Raji (cell line): ENCODE results near the gene CORIN.

ENCODE experiments used
- POLR2A ChIP-seq: IDR thresholded peaks from 2 replicates; pipeline ENCODE4 v1.6.1; 2011; ENCODE audit warnings: low read depth, low read length, control low read depth; ENCODE audit not compliant: insufficient read depth

The CORIN gene

DNA sequence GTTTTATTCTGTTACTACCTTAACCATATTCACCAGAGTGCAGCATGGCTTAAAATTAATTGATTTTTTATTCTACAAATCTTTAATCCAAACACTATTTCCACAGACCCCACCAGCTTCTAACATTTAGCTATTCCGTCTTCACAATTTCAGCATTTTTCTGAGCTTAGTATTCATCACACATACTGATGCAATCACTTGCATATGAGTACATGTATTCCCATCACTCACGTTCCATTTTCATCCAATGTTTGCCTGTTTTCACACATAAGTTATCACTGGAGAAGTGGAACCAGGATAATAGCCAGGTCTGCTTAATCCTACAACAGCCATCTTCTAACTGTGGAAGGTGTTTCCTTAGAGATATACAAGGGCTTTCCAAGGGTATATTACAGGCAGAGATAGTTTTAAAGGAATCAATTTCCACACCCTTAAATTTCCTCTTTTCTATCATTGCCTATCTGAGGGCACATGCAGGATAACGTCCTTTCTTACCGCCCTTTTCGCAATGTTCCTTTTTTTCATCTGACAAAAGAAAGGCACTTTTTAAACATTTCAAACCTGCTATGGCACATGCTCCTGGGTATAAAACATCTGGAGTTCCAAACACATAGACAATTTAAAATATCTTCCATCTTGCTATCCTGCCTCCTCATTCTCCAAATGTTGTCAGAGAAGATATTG is 115.8 kb downstream of the CORIN start:
- TF ChIP-seq POLR2A = no peak

- no peak for TF ChIP-seq POLR2A
These were observed 116.4 kb downstream of the CORIN start for GRCh38 chr4:47721485-47721884.

DNA sequence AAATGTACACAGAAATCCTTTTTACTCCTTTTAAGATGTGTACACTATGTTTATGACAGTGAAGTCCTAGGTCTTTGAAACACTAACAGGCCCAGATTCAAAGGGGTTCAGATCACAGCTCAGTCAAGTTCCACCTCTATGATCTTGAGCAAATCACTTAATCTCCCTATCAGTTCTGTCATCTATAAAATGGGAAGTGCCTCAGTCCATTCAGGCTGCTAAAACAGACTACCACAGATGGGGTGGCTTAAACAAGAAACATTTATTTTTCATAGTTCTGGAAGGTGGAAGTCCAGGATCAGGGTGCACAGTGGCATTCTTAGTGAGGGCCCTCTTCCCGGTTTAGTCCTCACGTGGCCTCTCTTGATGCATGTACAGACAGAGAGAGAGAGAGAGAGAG is 117.1 kb downstream of the CORIN start:
- TF ChIP-seq POLR2A = no peak

DNA sequence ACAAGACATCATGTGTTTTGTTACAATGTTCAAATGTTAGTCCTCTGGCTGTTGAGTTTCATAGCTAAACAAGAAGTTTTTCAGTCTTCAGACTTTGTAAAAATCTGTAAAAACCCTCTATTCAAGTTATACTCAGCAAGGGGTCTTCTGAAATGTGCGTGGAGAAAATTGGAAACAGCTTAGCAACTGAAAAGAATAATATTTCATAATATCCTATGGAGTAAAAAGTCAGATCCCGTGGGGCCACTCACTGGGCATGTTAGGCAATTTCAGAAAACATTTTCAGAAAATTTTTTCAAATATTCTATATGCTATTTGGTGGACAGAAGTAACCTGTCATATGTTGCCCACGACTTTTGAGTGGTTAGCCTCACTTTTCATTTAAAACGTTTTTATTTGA is 118.3 kb downstream of the CORIN start:
- TF ChIP-seq POLR2A = no peak

- no peak for TF ChIP-seq POLR2A
These were observed 119.2 kb downstream of the CORIN start for GRCh38 chr4:47718696-47719095.

GRCh38 chr4:47717188-47717587 is 120.7 kb downstream of the CORIN start:
- no peak for TF ChIP-seq POLR2A

- TF ChIP-seq POLR2A = no peak
These were observed 122.0 kb downstream of the CORIN start for GRCh38 chr4:47715716-47716416.

GRCh38 chr4:47714269-47714668 is 123.6 kb downstream of the CORIN start:
- TF ChIP-seq POLR2A = no peak

- TF ChIP-seq POLR2A = no peak
These were observed 124.6 kb downstream of the CORIN start for GRCh38 chr4:47713129-47713834.

DNA sequence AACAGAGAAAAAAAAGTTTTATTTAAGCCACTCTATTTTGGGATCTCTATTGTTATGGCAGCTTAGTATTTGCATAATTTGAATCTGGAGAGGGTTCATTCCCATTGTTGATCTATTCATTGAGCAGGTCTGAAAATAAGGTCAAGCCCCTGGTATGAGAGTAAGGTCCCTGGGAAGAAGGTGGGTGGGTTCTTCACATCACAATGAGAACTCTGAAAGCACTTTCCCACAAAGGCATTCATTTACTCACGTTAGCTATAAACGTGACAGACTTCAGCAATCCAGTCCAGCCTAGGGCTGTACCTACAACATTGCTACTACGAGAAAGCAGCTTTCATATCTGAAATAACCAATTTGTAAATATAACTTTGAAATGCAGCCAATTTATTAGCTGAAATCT is 126.2 kb downstream of the CORIN start:
- TF ChIP-seq POLR2A = no peak

DNA sequence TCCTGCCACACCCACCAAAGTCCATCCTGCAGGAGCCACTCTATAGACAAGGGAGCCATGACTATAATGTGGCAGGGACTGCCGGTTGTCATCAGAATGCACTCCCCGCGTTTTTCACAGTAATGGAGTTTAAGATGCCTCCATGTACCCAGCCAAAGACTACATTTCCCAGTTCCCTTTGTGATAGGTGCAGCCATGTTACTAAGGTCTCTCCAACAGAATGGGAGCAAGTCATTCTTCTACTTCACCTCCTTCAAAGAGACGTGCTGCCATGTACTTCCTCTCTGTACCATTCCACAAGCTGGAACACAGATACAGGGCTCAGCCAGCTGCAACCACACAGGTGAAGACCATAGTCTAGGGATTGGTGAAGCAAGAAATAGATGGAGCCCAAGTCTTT is 126.7 kb downstream of the CORIN start:
- TF ChIP-seq POLR2A = no peak

DNA sequence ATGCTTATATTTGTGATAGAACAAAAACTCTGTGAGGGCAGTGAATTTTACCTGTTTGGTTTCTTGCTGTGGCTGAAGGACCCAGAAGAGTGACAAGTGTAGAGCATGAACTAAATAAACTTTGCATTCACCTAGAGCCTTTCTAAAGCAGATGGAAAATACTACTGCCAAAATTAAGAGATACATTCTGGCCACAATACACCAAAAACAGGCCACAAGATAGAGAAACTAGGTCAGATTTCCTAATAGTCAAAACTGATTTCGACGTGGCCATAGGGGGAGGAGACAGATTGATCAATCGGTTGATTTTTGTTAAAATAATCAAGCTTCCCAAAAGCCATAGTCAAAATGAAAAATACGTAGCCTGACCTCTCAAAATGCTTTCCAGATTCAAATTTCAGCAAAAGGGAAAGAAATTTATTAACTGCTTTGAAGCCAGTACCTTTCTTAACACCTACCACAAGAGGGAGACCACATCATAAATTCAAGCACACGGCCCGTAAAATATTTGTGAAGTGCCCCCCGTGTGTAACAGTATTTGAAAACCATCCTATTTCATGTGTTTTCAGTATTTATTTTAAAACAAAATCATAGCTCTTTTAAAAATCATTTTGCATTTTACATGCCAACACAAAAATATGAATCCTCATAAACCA is 132.4 kb downstream of the CORIN start:
- TF ChIP-seq POLR2A = no peak

DNA sequence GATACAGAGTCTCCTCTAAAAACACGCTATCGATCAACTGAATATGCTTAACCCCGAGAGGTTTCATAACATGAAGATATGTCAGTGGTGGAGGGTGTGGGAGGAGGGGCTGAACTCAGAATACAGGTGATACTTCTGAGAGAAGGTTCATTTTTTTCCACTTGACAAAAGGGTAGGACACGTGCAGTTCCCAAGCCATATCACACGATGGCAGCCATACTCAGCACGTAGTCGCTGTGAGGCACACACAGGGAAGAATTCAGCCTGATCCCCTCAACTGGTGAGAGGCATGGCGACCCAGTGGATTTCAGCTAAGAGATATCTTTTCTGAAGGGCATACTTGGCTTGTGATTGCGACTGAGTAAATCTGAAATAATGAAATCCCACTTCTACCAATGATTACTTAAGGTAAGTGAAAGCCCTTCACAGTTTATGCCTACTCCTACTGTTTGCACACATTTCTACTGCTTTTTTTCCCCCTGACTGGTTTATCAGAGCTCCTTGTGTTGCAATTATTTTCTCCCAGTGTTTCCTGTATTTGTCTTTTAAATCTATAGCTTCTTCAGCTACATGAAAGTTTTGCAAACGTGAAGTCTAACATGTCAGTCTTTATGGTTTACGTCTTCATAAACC is 133.1 kb downstream of the CORIN start:
- TF ChIP-seq POLR2A = no peak

GRCh38 chr4:47703956-47704355 is 133.9 kb downstream of the CORIN start:
- TF ChIP-seq POLR2A = no peak

- TF ChIP-seq POLR2A = no peak
These were observed 134.9 kb downstream of the CORIN start for GRCh38 chr4:47703008-47703407.

DNA sequence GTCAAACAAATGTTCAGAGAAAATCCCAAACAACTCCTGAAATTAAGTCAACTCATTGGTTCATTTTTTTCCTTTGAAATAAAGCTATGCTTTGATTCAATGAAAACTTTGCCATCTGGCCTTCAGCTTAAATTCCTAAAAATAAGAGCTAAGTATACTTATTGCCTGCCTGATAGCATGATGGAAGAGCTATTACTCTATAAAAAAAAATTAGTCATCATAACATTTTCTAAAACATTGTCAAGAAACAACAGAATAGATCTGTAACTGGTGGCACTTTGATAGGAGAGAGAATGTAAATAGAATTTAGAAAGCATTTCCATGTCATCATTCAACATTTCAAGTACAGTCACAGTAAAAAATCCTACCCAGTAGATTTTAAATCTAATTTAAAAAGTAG is 136.6 kb downstream of the CORIN start:
- no peak for TF ChIP-seq POLR2A

DNA sequence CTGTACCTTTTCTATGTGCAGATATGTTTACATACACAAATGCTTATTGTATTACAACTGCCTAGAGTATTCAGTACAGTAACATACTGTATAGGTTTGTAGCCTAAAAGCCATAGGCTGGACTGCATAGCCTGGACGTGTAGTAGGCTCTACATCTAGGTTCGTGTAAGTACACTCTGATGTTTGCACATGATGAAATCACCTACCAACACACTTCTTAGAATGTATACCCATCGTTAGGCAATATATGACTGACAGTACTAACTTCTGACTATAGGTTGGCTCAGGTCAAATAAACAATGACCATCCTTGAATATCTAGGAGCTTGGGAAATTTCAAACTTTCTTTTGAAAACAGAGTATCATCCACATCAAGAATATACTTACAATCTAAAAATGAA is 139.0 kb downstream of the CORIN start:
- no peak for TF ChIP-seq POLR2A
